ENCODE results near the gene ING3. TPM values are rescaled to one million over a fixed set of nuclear protein-coding genes. Genes with fewer than 3 reads are reported as not detected.

Gene ING3
- polyA plus RNA-seq, 1 of the 3 experiments (the other 2 are of a cell fraction), result 8.3 TPM

DNA sequence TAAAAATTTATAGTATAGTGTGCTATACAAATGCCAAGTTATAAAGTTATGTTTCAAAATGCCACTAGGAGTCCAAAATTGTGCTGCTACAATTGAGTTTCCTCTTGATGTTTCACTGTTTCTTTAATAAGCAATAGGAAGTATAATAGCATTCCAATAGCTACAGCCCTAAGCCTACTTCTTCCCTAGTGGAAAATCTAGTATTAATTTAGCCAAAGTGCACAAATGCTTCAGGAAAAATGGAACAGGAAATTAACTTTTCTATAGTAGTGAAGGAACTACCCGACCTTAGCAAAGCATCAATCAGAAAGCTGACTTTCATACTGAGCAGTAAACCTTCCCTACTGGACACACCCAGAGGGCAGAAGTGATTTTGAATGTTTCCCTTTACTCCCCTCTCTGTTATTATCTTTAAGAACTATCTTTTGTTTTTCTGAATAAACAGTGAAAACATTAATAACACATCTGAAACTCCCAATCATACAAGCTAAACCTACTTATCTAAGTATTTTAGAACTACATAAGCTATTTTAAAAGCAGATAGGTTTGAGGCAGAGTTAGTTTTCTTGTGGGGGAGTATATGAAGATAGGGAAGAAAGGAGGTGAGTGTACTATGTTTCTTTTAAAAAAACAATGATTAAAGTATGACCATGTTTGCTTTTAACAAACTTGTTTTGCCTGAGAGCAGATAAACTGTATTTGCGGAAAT lies 51.6 kb downstream of the ING3 start:
- H4K20me1 ChIP-seq (ENCODE audit: insufficient read depth), result no peaks in the 10 kb centered on the region
- H2AFZ ChIP-seq (ENCODE audit: low read depth), result peak overlapping the region; percentile 48
- peak overlapping the region; percentile 3; the same call in 1 of the 2 replicates for H3K4me2 ChIP-seq

GRCh38 chr7:121002757-121003200 lies 52.2 kb downstream of the ING3 start:
- H3K79me2 ChIP-seq (ENCODE audit: insufficient read depth), result no peaks in the 10 kb centered on the region

More for the DNA sequence above, 51.6 kb downstream of the ING3 start:
- peak overlapping the region; percentile 13; the same call in 1 of the 2 replicates for H3K9ac ChIP-seq
- H3K36me3 ChIP-seq (replicated peaks in 1 of 2; ENCODE audit: control insufficient read depth in 1 of 2, insufficient read depth in 2 of 2, low read length in 1 of 2), result no peaks in the 10 kb centered on the region
- peaks cover 6 to 23% of the 10 kb centered on the region in 2 experiments; a peak in 3 of 4 replicates for H3K4me1 ChIP-seq (ENCODE audit: control insufficient read depth in 1 of 2, insufficient read depth in 2 of 2, low read depth in 1 of 2, low read length in 1 of 2)
- no peak for DNase-seq
- no peaks in the 10 kb centered on the region for H3K9me3 ChIP-seq
- CTCF ChIA-PET, result interaction anchor here (0.6 to 8.0 kb wide), 6 partner anchors 8 to 151 kb away, joined by 3 to 73 read pairs (median 4); partner anchors contain the start of gene CPED1
- H3K4me3 ChIP-seq (ENCODE audit: low read depth in 2 of 2, low read length in 1 of 2), result no peak overlapping the region
- no peaks in the 10 kb centered on the region for H3K27me3 ChIP-seq (ENCODE audit: insufficient read depth)
- no peaks in the 10 kb centered on the region for H3K79me2 ChIP-seq (ENCODE audit: insufficient read depth)
- no peaks in the 10 kb centered on the region for H3K9me2 ChIP-seq
- 69% methylated on average over 2 of the region's 2 CpGs for WGBS (ENCODE audit: low lambda C conversion rate)
- peak overlapping the region in 1 of 2 experiments; percentile 78; a peak in 2 of 4 replicates for H3K27ac ChIP-seq (ENCODE audit: low read depth in 2 of 2, low read length in 1 of 2)
- POLR2A ChIA-PET, result no interaction called here
- TF ChIP-seq CTCF (IDR thresholded peaks at IDR 0.05), result peak; percentile 43
- no peak for TF ChIP-seq GATA2 (CRISPR knock-in tag; IDR thresholded peaks at IDR 0.05)
- peaks cover 19% of the 10 kb centered on the region for H3F3A ChIP-seq (replicated peaks; ENCODE audit: insufficient read depth)

GRCh38 chr7:121003986-121004685 lies 53.6 kb downstream of the ING3 start:
- H3K9ac ChIP-seq, result no peak overlapping the region
- H3K36me3 ChIP-seq (replicated peaks in 1 of 2; ENCODE audit: control insufficient read depth in 1 of 2, insufficient read depth in 2 of 2, low read length in 1 of 2), result no peaks in the 10 kb centered on the region
- no peak overlapping the region for H3K4me3 ChIP-seq (ENCODE audit: low read depth in 2 of 2, low read length in 1 of 2)
- H3K27me3 ChIP-seq (ENCODE audit: insufficient read depth), result no peaks in the 10 kb centered on the region
- no peaks in the 10 kb centered on the region for H3K9me3 ChIP-seq
- WGBS (ENCODE audit: low lambda C conversion rate), result 81% methylated on average over 5 of the region's 5 CpGs
- no peaks in the 10 kb centered on the region for H4K20me1 ChIP-seq (ENCODE audit: insufficient read depth)
- H3K4me2 ChIP-seq, result no peak overlapping the region
- ChIA-PET CTCF (no interaction called here), POLR2A (no interaction called here)
- no peak overlapping the region for H2AFZ ChIP-seq (ENCODE audit: low read depth)
- no peak for DNase-seq
- no peaks in the 10 kb centered on the region for H3K9me2 ChIP-seq
- H3K27ac ChIP-seq (ENCODE audit: low read depth in 2 of 2, low read length in 1 of 2), result no peak overlapping the region
- peaks cover 19% of the 10 kb centered on the region for H3F3A ChIP-seq (replicated peaks; ENCODE audit: insufficient read depth)
- peaks cover 6 to 21% of the 10 kb centered on the region in 2 experiments; a peak in 3 of 4 replicates for H3K4me1 ChIP-seq (ENCODE audit: control insufficient read depth in 1 of 2, insufficient read depth in 2 of 2, low read depth in 1 of 2, low read length in 1 of 2)
- no peaks in the 10 kb centered on the region for H3K79me2 ChIP-seq (ENCODE audit: insufficient read depth)
- no peak for TF ChIP-seq TAF1 (IDR thresholded peaks at IDR 0.05; ENCODE audit: borderline replicate concordance, low read depth, low read length)
- TF ChIP-seq, protein P1, sequence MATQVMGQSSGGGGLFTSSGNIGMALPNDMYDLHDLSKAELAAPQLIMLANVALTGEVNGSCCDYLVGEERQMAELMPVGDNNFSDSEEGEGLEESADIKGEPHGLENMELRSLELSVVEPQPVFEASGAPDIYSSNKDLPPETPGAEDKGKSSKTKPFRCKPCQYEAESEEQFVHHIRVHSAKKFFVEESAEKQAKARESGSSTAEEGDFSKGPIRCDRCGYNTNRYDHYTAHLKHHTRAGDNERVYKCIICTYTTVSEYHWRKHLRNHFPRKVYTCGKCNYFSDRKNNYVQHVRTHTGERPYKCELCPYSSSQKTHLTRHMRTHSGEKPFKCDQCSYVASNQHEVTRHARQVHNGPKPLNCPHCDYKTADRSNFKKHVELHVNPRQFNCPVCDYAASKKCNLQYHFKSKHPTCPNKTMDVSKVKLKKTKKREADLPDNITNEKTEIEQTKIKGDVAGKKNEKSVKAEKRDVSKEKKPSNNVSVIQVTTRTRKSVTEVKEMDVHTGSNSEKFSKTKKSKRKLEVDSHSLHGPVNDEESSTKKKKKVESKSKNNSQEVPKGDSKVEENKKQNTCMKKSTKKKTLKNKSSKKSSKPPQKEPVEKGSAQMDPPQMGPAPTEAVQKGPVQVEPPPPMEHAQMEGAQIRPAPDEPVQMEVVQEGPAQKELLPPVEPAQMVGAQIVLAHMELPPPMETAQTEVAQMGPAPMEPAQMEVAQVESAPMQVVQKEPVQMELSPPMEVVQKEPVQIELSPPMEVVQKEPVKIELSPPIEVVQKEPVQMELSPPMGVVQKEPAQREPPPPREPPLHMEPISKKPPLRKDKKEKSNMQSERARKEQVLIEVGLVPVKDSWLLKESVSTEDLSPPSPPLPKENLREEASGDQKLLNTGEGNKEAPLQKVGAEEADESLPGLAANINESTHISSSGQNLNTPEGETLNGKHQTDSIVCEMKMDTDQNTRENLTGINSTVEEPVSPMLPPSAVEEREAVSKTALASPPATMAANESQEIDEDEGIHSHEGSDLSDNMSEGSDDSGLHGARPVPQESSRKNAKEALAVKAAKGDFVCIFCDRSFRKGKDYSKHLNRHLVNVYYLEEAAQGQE (IDR thresholded peaks at IDR 0.05; ENCODE audit: low read depth, low read length), result no peak
- TF ChIP-seq RAD21 (IDR thresholded peaks at IDR 0.05; ENCODE audit: low read length), result no peak
- TF ChIP-seq CHD2 (IDR thresholded peaks at IDR 0.05; ENCODE audit: low read length, partially characterized antibody), result no peak
- TF ChIP-seq EZH2phosphoT487 (IDR thresholded peaks at IDR 0.05; ENCODE audit: borderline replicate concordance, low read depth), result no peak
- TF ChIP-seq GATA2 (CRISPR knock-in tag; IDR thresholded peaks at IDR 0.05), result no peak
- no peak for TF ChIP-seq EP300 (IDR thresholded peaks at IDR 0.05; ENCODE audit: borderline replicate concordance in 1 of 2, low read depth in 1 of 2, low read length in 1 of 2)
- no peak for TF ChIP-seq MAX (IDR thresholded peaks at IDR 0.05; ENCODE audit: low read depth)
- no peak for TF ChIP-seq TEAD4 (IDR thresholded peaks at IDR 0.05; ENCODE audit: borderline replicate concordance, insufficient read depth)
- no peak for TF ChIP-seq GABPA (IDR thresholded peaks at IDR 0.05; ENCODE audit: low read depth)

More at GRCh38 chr7:121002757-121003200, 52.2 kb downstream of the ING3 start:
- Histone ChIP-seq H3K4me2 (peak overlapping the region; percentile 3; the same call in 1 of the 2 replicates), H3K36me3 (replicated peaks in 1 of 2; ENCODE audit: control insufficient read depth in 1 of 2, insufficient read depth in 2 of 2, low read length in 1 of 2) (no peaks in the 10 kb centered on the region), H3F3A (replicated peaks; ENCODE audit: insufficient read depth) (peaks cover 19% of the 10 kb centered on the region), H3K27me3 (ENCODE audit: insufficient read depth) (no peaks in the 10 kb centered on the region), H3K27ac (ENCODE audit: low read depth in 2 of 2, low read length in 1 of 2) (peak overlapping the region in 1 of 2 experiments; percentile 78; a peak in 2 of 4 replicates), H3K4me3 (ENCODE audit: low read depth in 2 of 2, low read length in 1 of 2) (no peak overlapping the region), H3K9me2 (no peaks in the 10 kb centered on the region), H3K4me1 (ENCODE audit: control insufficient read depth in 1 of 2, insufficient read depth in 2 of 2, low read depth in 1 of 2, low read length in 1 of 2) (peaks cover 6 to 23% of the 10 kb centered on the region in 2 experiments; a peak in 3 of 4 replicates), H2AFZ (ENCODE audit: low read depth) (no peak overlapping the region), H3K9ac (peak overlapping the region; percentile 13; the same call in 1 of the 2 replicates), H4K20me1 (ENCODE audit: insufficient read depth) (no peaks in the 10 kb centered on the region), H3K9me3 (no peaks in the 10 kb centered on the region)
- WGBS (ENCODE audit: low lambda C conversion rate), result 77% methylated on average over 5 of the region's 5 CpGs
- ChIA-PET POLR2A (no interaction called here), CTCF (interaction anchor here (0.6 to 8.0 kb wide), 4 partner anchors 12 to 151 kb away, joined by 3 to 73 read pairs (median 4); partner anchors contain the start of gene CPED1)
- TF ChIP-seq FOSL2 (IDR thresholded peaks at IDR 0.05; ENCODE audit: borderline replicate concordance, low read depth) (no peak), MEF2A (IDR thresholded peaks at IDR 0.05; ENCODE audit: borderline replicate concordance, low read depth) (peak; percentile 28; the same call in 1 of the 2 replicates)
- DNase-seq, result no peak

Measured in SK-N-SH (cell line).